Measurements from ENCODE around the gene CCR5AS.
A peak's percentile ranks its signal among the peaks of the same experiment; 100 is the strongest.

CCR5AS gene

GRCh38 chr3:46361408-46362283 lies 45.2 kb downstream of the CCR5AS start:
- H3K27ac ChIP-seq, result no peak overlapping the region
- intact Hi-C loops (cut with DNase I), result no loop called here
- H3K27me3 ChIP-seq, result no peaks in the 10 kb centered on the region

DNA sequence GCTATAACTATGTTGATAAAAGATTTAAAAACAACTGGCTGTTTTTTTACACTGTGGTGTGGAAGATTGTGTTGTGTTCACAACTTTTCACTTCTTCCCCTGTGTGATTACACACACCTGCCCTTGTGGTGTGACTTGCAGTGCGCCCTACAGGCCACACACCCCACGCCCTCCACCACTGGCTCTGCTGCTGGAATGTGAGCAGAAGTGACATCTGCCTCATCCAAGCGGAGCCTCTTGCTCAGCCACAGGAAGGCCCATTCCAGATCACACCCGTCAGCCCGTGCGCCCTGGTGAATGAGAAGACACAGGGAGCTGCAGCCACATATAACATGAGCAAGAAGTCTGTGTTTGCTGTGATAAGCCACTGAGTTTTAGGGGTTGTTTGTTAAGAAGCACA lies 46.0 kb downstream of the CCR5AS start:
- H3K4me3 ChIP-seq, result no peak overlapping the region
- H3K27me3 ChIP-seq, result no peaks in the 10 kb centered on the region
- intact Hi-C loops (cut with DNase I), result no loop called here
- peaks cover 5% of the 10 kb centered on the region for H3K4me1 ChIP-seq
- H3K9me3 ChIP-seq, result no peaks in the 10 kb centered on the region
- H3K27ac ChIP-seq, result no peak overlapping the region
- no peak for TF ChIP-seq POLR2AphosphoS5 (IDR thresholded peaks at IDR 0.05; ENCODE audit: insufficient read depth in 1 of 2, low read depth in 1 of 2)
- no peak for TF ChIP-seq POLR2A (IDR thresholded peaks at IDR 0.05)
- TF ChIP-seq, protein P1, sequence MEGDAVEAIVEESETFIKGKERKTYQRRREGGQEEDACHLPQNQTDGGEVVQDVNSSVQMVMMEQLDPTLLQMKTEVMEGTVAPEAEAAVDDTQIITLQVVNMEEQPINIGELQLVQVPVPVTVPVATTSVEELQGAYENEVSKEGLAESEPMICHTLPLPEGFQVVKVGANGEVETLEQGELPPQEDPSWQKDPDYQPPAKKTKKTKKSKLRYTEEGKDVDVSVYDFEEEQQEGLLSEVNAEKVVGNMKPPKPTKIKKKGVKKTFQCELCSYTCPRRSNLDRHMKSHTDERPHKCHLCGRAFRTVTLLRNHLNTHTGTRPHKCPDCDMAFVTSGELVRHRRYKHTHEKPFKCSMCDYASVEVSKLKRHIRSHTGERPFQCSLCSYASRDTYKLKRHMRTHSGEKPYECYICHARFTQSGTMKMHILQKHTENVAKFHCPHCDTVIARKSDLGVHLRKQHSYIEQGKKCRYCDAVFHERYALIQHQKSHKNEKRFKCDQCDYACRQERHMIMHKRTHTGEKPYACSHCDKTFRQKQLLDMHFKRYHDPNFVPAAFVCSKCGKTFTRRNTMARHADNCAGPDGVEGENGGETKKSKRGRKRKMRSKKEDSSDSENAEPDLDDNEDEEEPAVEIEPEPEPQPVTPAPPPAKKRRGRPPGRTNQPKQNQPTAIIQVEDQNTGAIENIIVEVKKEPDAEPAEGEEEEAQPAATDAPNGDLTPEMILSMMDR (IDR thresholded peaks at IDR 0.05), result no peak
- DNase-seq (ENCODE audit: extremely low spot score in 2 of 2), result no peak
- H3K36me3 ChIP-seq, result no peaks in the 10 kb centered on the region

More at GRCh38 chr3:46361408-46362283, 45.2 kb downstream of the CCR5AS start:
- Histone ChIP-seq H3K36me3 (no peaks in the 10 kb centered on the region), H3K9me3 (no peaks in the 10 kb centered on the region), H3K4me3 (no peak overlapping the region), H3K4me1 (peaks cover 5% of the 10 kb centered on the region)
- peak in 1 of 2 donors; percentile 32 for TF ChIP-seq POLR2AphosphoS5 (IDR thresholded peaks at IDR 0.05; ENCODE audit: insufficient read depth in 1 of 2, low read depth in 1 of 2)
- TF ChIP-seq POLR2A (IDR thresholded peaks at IDR 0.05), result no peak
- no peak for DNase-seq (ENCODE audit: extremely low spot score in 2 of 2)

DNA sequence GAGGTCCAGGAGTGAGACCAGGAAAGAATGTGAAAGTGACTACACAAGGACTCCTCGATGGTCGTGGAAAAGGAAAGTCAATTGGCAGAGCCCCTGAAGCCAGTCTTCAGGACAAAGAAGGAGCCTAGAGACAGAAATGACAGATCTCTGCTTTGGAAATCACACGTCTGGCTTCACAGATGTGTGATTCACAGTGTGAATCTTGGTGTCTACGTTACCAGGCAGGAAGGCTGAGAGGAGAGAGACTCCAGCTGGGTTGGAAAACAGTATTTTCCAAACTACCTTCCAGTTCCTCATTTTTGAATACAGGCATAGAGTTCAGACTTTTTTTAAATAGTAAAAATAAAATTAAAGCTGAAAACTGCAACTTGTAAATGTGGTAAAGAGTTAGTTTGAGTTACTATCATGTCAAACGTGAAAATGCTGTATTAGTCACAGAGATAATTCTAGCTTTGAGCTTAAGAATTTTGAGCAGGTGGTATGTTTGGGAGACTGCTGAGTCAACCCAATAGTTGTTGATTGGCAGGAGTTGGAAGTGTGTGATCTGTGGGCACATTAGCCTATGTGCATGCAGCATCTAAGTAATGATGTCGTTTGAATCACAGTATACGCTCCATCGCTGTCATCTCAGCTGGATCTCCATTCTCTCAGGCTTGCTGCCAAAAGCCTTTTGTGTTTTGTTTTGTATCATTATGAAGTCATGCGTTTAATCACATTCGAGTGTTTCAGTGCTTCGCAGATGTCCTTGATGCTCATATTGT lies 47.0 kb downstream of the CCR5AS start:
- no peak overlapping the region for H3K4me3 ChIP-seq
- no peaks in the 10 kb centered on the region for H3K27me3 ChIP-seq
- H3K27ac ChIP-seq, result peak overlapping the region; percentile 2
- no peaks in the 10 kb centered on the region for H3K9me3 ChIP-seq
- no peak for DNase-seq (ENCODE audit: extremely low spot score in 2 of 2)
- peaks cover 5% of the 10 kb centered on the region for H3K4me1 ChIP-seq
- TF ChIP-seq POLR2AphosphoS5 (IDR thresholded peaks at IDR 0.05; ENCODE audit: insufficient read depth in 1 of 2, low read depth in 1 of 2) (no peak), POLR2A (IDR thresholded peaks at IDR 0.05) (no peak)
- TF ChIP-seq, protein P1 (IDR thresholded peaks at IDR 0.05), result no peak
- no peaks in the 10 kb centered on the region for H3K36me3 ChIP-seq
- intact Hi-C loops (cut with DNase I), result no loop called here

- no peak for DNase-seq (ENCODE audit: extremely low spot score in 2 of 2)
- Histone ChIP-seq H3K27me3 (no peaks in the 10 kb centered on the region), H3K4me3 (no peak overlapping the region), H3K4me1 (peaks cover 5% of the 10 kb centered on the region), H3K9me3 (no peaks in the 10 kb centered on the region), H3K36me3 (no peaks in the 10 kb centered on the region), H3K27ac (no peak overlapping the region)
- TF ChIP-seq, protein P1 (IDR thresholded peaks at IDR 0.05), result no peak
- TF ChIP-seq POLR2A (IDR thresholded peaks at IDR 0.05) (no peak), POLR2AphosphoS5 (IDR thresholded peaks at IDR 0.05; ENCODE audit: insufficient read depth in 1 of 2, low read depth in 1 of 2) (no peak)
- intact Hi-C loops (cut with DNase I), result no loop called here
Observed at GRCh38 chr3:46358466-46358865, 48.4 kb downstream of the CCR5AS start.

GRCh38 chr3:46356909-46357308 lies 50.0 kb downstream of the CCR5AS start:
- Histone ChIP-seq H3K27ac (no peak overlapping the region), H3K9me3 (no peaks in the 10 kb centered on the region), H3K4me1 (peaks cover 5% of the 10 kb centered on the region), H3K27me3 (no peaks in the 10 kb centered on the region), H3K4me3 (no peak overlapping the region), H3K36me3 (no peaks in the 10 kb centered on the region)
- TF ChIP-seq POLR2A (IDR thresholded peaks at IDR 0.05) (no peak), POLR2AphosphoS5 (IDR thresholded peaks at IDR 0.05; ENCODE audit: insufficient read depth in 1 of 2, low read depth in 1 of 2) (no peak)
- TF ChIP-seq, protein P1 (IDR thresholded peaks at IDR 0.05), result no peak
- intact Hi-C loops (cut with DNase I), result no loop called here
- no peak for DNase-seq (ENCODE audit: extremely low spot score in 2 of 2)

All from vagina (tissue), 2 donors.